G401 (cell line): ENCODE results near the gene CFAP20DC. TPM values are rescaled to one million over a fixed set of nuclear protein-coding genes. Genes with fewer than 3 reads are reported as not detected.
"Not testable (repeated sequence)": the region's sequence is repeated elsewhere in the genome, so short reads cannot be mapped to it uniquely, and the experiment has no call there.

Experiments
- DNase-seq: peaks from one replicate; pipeline ENCODE4 v3.0.0-alpha.2; 2015; ENCODE audit warnings: low spot score
- in situ Hi-C: cut with HindIII; loops from 2 replicates; pipeline ENCODE4 v1.10.0; 2016; ENCODE audit warnings: low sequenced_read_pairs, mixed read lengths
- total RNA-seq: library from RNA; depleted of rRNA; stranded (reverse); fragments of >200 nt; shearing (Covaris generic); gene quantifications from 2 replicates; pipeline ENCODE4 v1.2.3, GENCODE V29; 2014

The CFAP20DC gene
- total RNA-seq, 1 experiment from 2014 or later, result 2.2 TPM

DNA sequence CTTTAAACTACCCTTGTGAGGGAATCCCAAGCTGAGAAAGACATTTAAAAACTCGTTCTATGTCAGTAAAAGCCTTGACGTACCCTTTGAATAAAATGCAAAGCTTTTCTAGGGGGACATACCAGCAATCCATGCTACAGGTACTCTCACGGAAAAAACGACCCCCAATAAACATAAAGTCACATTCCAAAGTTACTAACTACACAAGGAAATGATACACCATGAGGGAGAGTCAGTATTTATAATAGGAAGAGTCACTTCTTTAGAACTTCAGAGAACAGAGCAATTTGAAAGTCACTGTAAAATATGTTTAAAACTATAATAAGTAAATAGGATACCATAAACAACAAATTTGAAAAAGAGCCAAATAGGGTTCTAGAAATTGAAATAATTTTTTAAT is 63.2 kb downstream of the CFAP20DC start:
- in situ Hi-C loops, result no loop called here
- no peak for DNase-seq

DNA sequence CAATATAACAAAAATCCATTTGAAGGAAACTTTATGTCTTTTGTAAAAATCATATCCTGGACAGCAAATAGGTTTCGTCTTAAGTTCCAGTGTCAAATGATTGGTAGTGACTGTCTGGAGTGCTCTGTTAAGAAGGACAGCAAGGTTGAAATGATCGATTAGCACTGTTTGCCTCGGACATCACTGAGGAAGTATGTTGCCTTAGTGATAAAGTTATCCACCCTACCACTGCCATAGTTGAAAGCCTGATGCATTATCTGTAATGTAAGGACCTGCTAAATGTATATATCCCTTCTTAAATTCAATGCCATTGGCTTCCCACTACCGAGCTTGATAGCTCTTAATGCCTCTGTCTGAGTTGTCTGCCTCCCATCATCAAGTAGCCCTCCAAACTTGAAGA is 70.0 kb downstream of the CFAP20DC start:
- in situ Hi-C loops, result no loop called here
- DNase-seq, result no peak

DNA sequence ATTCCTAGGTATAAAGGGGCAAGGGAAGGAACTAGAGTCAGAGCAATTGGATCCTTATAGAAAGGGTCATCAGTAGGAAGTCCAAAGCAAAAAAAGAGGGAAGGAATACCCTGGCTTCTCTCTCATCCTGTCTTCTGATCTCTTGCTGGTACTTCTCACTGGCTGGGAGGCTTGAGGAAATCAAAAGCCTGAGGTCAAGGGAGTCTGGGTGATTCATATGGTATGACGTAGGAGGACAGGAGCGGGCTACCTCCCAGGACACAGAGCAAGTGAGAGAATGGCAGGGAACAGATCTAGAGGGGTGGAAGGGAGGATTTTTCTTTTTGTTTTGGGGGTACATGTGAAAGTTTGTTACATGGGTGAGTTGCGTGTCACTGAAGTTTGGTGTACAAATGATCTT is 76.0 kb downstream of the CFAP20DC start:
- in situ Hi-C loops, result no loop called here
- no peak for DNase-seq

DNA sequence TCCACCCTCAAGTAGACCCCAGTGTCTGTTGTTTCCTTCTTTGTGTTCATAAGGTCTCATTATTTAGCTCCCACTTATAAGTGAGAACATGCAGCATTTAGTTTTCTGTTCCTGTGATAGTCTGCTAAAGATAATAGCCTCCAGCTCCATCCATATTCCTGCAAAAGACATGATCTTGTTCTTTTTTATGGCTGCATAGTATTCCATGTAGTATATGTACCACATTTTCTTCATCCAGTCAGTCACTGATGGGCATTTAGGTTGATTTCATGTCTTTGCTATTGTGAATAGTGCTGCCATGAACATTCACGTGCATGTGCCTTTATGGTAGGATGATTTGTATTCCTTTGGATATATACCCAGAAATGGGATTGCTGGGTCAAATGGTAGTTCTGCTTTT is 82.0 kb downstream of the CFAP20DC start:
- DNase-seq, in situ Hi-C loops: not testable (repeated sequence)

DNA sequence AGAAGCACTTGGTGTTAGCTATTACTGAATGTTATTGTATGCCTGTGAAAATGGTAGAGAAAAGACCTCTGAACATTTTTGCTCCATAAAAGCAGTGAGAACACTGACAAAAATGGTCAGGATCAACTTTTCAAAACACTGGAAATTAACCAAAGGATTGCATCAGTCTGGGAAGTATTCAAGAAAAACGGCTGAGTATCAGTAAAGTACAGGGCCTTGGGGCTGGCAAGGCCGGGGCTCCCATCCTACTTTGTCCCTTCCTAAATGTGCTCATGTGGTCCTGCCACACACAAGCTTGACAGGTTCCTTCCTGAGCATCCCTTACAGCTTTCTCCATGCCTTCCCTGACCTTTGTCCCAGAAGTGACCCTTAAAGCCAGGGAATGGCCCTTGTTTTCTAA is 84.0 kb downstream of the CFAP20DC start:
- in situ Hi-C loops, result no loop called here
- no peak for DNase-seq

DNA sequence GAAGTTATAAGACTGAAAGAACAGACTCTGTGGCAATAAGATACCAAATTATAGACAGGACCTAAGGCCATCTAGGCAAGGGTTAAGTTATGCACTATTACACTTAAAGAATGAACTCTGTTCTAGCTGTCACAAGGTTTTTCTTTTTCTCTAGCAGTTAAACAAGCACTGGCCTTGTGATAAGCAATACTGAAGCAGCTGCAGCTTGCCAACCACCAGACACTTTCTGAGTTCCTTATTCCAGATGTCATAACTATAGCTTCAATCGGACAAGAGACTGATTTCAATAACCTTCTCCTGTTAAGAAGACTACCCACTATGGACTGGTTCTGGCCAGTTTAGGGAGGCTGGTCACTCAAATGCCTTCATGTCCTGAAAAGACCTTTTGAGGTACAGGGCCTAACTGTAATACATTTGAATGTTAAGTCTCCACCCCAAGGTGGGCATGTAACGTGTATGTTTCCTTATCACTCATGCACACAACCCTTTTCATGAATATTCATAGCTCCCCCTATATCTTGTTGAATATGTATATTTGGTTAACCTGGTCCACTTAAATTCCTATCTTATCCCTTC is 85.8 kb downstream of the CFAP20DC start:
- in situ Hi-C loops, result no loop called here
- no peak for DNase-seq

DNA sequence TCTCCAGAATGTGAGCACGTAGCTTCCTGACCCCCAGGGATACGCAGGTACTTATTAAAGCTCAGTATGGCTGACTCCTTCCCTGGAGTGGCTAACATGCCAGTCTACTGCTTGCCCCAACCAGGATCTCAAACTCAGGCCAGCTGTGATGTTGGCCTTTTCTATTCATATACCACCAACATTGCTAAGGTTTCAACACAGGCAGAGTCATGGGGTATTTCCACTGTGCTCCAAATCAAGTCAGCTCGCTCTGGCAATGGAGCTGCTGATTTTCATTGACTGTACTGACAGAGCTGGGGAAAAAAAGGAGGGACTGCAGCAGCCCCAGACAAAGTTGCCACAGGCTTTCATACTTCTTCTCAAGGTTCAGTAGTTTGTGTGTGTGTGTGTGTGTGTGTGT is 87.0 kb downstream of the CFAP20DC start:
- DNase-seq, result no peak
- in situ Hi-C loops, result no loop called here

DNA sequence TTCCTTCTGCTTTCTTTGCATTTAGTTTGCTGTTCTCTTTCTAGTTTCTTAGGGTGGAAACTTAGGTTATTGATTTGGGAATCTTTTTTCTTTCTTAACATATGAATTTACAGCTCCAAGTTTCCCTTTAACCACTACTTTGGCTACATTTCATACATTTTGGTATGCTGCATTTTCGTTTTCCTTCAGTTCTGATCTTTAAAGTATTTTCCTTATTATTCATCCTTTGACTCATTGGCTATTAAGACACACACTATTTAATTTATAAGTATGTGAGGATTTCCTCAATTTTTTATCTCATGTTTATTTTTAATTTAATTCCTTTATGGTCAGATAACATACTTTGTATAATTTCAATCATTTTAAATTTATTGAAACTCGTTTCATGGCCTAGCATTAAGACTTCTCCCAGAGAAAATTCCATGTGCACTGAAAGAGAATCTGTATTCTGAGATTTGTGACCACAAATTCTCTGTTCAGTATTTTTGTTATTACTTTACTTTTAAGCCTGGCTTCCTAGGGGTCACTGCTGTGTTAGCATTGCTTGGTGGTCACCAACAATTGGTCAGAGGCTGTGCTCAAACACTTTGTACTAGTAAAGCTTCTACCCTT is 87.7 kb downstream of the CFAP20DC start:
- DNase-seq, result no peak
- in situ Hi-C loops, result no loop called here

DNA sequence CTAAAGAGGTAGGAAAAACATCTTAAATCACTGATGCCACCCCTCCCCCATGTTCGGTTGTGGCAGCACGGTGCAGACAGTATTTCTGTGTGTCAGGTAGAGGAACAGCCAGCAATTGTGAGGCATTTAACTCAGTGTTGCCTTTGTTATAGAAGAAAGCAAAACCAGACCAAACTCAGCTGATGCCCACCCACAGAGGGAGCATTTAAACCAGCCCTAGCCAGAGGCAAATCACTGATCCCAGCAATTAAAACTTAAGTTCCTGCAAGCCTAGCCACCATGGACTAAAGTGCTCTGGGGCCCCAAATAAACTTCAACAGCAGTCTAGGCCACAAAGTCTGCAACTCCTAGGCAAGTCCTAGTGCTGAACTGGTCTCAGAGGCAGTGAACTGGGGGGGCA is 94.5 kb downstream of the CFAP20DC start:
- in situ Hi-C loops, result no loop called here
- no peak for DNase-seq

DNA sequence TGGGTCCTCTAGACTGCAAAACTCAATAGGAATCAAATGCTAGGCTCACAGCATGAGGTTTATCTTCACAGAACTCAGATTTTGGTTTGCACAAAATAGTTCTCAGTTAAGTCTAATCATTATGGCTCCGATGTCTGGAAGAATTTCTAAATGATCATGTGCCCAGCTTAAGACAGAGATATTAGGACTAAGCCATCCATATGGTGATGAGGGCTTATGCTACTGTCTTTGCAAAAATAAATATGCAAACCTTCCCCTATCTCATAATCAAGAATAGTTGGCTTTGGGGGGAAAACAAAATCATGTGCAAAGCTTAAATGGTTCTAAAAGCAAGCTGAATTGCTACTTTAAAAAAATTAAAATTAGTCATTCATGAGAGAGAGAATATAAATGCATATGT is 96.5 kb downstream of the CFAP20DC start:
- in situ Hi-C loops, result no loop called here
- no peak for DNase-seq

DNA sequence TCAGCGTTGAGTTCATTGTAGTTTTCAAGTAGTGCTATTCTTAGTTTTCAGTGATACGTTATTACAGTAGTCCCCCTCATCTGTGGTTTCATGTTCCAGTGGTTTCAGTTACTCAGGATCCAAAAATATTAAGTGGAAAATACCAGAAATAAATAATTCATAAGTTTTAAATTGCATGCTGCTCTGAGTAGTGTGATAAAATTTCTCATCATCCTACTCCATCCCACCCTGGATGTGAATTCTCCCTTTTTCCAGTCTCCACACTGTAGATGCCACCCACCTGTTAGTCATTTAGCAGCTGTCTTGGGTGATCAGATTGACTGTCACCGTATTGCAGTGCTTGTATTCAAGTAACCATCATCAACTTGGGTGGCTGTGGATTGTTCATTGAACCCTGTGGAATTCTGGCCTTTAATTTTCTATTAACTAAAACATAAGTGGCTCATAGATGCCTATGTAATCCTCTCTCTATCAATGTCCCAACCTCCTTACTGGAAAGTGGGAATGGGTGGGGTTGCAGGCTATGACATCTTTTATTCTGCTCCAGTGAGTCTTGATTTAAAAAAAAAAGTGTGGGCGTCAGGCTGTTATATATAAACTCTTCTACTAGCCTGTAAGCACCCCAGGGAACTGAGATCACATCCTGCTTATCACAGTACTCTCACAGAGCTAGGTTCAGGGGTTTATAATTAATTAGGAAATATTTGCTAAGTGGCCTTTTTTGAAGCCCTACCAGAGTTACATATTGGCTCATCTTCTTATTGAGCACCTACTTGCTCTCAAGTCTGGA is 97.5 kb downstream of the CFAP20DC start:
- no peak for DNase-seq
- in situ Hi-C loops, result no loop called here

DNA sequence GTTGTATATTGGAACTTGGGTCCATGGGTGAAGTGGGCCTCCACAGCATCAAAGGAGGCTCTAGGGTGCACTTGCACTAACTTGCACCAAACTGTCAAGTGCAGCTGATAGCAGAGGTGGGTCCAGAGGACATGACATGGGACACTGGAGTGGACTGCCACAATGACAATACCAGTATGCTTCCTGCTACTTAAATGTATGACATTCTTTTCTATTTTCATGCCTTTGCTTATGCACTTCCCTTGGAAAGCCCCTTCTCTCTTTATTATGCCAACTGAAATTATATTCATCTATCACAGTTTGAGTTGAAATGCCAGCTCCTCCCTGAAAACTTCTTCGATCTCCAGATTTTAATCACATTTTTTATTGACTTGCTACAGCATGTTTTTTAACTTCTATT is 101.8 kb downstream of the CFAP20DC start:
- no peak for DNase-seq
- in situ Hi-C loops, result no loop called here

DNA sequence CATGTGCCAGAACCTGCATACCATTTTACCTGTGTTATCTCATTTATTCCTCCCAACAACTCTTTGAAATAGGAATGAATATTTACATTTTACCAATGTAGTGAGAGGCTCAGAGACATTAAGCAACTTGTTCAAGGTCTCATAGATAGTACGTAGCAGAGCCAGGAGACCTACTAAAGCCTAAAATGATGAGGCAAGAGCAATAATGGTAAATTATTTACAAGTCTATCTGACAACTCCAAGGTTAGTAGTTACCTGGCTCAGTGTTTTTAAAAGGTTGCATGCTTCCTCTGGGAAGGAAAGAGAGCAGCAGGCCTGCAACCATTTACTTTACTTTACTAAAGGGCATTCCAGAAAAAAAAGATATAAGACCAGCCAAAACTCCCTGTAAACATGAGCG is 103.0 kb downstream of the CFAP20DC start:
- in situ Hi-C loops, result no loop called here
- DNase-seq, result no peak

DNA sequence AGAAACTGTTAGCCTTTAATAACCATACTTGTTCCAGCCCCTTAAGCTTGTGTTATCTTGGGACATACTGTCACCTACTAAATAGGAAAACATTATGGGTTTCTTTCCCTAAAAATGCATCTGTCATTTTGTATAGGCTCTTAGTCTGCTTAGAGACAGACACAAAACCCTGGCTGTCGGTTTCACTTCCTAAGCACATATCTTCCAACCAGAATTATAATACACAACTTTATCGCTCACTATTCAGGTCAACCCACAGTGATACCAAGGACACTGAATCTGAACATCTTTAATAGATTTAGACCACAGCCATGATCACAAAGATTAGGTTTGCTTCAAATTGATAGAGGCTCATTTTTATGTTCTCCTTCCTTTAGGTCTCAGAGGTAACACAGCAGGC is 111.8 kb downstream of the CFAP20DC start:
- DNase-seq, result no peak
- in situ Hi-C loops, result no loop called here

DNA sequence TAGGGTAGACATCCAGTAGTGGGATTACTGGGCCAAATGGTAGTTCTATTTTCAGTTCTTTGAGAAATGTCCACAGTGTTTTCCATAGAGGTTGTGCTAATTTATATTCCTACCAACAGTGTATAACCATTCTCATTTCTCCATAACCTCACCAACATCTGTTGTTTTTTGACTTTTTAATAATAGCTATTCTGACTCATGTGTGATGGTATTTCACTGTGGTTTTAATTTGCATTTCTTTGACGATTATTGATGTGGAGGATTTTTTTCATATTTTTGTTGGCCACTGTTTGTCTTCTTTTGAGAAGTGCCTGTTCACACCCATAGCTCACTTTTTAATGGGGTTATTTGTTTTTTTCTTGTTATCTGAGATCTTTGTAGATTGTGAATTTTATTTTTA is 125.2 kb downstream of the CFAP20DC start:
- no peak for DNase-seq
- in situ Hi-C loops, result no loop called here

DNA sequence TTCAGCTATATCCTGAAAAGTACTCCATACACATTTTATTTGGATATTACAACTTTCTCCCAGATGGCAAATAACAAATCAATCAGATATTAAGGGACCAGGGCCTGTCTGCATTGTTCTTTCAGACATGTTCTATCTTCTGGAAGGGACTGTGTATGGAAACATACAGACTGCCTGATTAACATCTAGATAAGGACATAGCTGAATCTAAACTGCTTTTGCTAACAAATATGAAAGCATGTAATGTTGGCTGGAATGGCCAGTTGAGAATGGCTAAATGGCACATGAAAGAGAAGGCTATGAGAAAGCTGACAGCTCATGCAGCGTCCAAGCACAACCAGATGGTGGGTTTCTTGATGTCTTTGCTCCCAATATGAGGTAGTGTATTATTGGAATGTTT is 149.4 kb downstream of the CFAP20DC start:
- in situ Hi-C loops, result no loop called here
- no peak for DNase-seq

DNA sequence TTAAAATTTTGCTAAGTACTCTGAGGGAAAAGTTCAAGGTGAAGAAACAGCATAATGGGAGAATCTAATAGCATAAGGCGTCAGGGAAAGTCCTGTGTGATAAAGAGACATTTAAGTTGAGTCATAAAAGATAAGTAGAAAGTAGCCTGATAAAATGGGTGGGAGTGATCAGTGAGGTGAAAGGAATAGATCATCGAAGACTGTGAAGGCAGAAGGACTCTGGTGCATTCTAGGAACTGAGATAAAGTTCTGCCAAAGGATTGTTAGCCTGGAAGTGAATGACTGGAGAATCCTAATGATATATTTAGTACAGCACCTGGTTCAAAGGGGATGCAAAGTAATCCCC is 149.9 kb downstream of the CFAP20DC start:
- in situ Hi-C loops, result no loop called here
- no peak for DNase-seq

DNA sequence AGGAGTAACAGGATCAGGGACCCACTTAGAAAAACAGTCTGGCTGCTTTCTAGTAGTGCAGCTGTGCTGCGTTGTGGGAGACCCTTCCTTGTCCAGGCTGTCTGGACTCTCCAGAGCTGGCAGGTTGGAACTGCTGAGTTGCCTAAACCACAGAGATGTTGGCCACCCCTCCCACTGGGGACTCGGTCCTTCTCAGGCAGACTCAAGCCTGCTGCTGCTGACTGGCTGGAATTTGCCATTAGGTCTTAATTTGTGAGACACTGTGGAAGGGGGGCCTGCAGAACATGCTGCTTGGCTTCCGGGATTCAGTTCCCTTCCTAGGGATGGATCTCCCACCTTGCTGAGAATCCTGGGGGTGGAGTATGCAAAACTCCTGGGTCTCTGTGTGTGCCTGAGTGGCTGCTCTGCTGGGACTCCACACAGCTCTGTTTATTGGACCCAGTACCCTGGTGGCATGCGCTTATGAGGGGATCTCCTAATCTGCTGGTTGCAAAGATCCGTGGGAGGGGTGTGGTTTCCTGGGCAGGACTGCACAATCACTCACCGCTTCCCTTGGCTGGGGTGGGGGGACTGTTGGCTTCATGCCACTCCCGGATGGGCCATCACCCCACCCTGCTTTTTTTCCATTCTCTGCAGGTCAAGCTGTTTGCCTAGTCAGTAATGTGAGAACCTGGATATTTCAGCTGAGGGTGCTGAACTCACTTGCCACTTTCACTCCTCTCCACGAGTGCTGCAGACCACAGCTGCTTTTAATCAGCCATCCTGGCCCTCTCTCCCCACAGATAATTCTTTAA is 150.5 kb downstream of the CFAP20DC start:
- in situ Hi-C loops, result no loop called here
- DNase-seq, result no peak

DNA sequence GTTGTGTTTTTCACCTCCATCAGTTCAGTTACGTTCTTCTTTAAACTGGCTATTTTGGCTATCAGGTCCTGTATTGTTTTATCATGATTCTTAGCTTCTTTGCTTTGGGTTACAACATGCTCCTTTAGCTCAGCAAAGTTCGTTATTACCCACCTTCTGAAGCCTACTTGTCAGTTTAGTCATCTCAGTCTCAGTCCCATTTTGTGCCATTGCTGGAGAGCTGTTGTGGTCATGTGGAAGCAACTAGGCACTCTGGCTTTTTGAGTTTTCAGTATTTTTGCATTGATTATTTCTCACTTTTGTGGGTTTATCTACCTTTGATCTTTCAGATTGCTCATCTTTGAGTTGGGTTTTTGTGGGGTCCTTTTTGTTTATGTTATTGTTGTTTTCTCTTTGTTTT is 151.3 kb downstream of the CFAP20DC start:
- no peak for DNase-seq
- in situ Hi-C loops, result no loop called here

DNA sequence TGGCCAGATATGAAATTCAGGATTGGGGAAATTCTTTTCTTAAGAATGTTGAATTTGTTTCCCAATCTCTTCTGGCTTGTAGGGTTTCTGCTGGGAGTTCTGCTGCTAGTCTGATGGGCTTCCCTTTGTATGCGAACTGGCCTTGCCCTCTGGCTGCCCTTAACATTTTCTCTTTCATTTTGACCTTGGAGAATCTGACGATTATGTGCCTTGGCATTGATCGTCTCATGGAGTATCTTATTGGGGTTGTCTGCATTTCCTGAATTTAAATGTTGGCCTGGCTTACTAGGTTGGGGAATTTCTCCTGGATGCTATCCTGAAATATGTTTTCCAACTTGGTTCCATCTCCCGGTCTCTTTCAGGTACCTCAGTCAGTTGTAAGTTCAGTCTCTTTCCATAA is 152.2 kb downstream of the CFAP20DC start:
- no peak for DNase-seq
- in situ Hi-C loops, result no loop called here
